Loucy (cell line): ENCODE results near the gene SCD5.

Source experiments
- EZH2phosphoT487 ChIP-seq: fragments of 200-600 bp; IDR thresholded peaks from 2 replicates; pipeline ENCODE4 v1.6.1; 2018; ENCODE audit warnings: antibody characterized with exemption, mild to moderate bottlenecking, moderate library complexity, borderline replicate concordance
- TF ChIP-seq, protein P1 (sequence below): fragments of 200-600 bp; sonication (generic); conservative IDR thresholded peaks from 2 replicates; pipeline ENCODE4 v1.5.1; 2014; ENCODE audit warnings: mild to moderate bottlenecking, antibody characterized with exemption, low read length

DNA sequence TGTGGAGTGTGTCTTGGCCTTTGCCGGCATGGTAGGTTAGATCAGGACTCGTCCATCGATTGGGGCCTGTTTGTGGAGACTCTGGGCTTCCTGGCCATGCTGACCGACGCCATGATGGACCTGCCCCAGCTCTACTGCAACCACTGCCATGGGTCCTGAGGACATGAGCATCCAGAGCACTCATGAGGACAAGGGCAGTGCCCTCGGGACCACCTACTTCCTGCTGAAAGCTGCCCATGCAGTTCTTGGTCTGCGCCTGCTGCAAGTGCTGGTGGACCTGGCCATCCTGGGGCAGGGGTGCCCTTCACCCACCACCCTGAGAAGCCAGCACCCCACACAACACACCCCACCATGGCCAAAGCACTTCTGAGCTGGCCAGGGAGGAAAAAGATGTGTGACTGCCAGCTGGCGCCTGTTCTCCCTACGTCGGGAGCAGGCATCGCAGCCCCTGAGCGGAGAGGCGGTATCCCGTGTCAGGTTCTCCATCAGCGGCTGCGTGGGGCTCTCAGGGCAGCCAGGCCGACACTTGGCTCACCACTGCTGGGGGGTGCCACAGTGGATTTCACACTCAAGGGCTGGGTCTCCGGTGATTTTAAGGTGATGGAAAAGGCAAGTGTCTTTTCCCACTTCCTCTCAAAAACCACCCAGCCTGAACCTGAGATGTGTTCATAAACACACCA lies 106.4 kb downstream of the SCD5 start:
- TF ChIP-seq, protein P1, sequence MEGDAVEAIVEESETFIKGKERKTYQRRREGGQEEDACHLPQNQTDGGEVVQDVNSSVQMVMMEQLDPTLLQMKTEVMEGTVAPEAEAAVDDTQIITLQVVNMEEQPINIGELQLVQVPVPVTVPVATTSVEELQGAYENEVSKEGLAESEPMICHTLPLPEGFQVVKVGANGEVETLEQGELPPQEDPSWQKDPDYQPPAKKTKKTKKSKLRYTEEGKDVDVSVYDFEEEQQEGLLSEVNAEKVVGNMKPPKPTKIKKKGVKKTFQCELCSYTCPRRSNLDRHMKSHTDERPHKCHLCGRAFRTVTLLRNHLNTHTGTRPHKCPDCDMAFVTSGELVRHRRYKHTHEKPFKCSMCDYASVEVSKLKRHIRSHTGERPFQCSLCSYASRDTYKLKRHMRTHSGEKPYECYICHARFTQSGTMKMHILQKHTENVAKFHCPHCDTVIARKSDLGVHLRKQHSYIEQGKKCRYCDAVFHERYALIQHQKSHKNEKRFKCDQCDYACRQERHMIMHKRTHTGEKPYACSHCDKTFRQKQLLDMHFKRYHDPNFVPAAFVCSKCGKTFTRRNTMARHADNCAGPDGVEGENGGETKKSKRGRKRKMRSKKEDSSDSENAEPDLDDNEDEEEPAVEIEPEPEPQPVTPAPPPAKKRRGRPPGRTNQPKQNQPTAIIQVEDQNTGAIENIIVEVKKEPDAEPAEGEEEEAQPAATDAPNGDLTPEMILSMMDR = no peak
- TF ChIP-seq EZH2phosphoT487 = no peak
